ENCODE measurements around the gene N4BP2.
"Not testable (repeated sequence)": the region's sequence is repeated elsewhere in the genome, so short reads cannot be mapped to it uniquely, and the experiment has no call there.

The N4BP2 gene

DNA sequence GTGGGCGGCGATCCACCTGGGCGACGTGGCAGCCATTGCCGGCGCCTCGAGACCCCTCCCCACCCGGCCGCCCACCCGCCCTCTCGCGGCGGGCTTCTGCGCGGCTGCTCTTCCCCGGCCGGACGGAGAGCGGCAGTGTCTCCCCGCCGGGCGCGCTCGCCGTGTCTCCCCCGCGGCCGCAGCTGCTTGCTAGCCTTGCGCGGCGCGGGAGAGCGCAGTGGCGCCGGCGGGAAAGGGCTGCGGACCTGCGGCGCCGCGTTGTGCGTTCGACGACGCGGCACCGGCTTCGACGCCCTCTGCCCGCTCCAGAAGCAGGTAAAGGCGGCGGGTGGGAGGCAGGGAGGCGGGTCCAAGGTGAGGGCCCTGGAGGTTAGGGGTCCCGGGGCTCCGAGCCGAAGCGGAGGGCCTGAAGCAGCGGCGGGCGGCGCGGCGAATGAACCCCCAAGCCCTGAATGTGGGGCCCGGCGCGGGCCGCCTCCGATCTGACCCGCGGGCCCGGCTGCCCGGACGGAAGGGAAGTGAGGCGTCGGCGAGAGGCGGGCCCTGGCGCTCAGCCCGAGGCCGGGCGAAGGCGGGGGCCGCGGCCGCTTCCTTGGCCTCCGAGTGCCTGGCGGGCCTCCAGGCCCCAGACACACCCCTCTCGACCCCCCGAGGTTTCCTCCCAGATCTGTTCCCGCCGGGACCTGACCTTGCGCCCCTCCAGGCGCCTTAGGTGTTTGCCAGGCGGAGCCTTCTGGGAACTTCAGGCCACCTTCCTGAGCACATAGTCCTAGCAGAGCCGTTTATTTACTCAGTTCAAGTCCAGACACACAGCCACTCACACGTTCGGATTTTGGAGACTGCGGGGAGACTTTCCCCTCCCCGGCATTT lies at the start of gene N4BP2:
Gene N4BP2 (plus strand): TSS at position 135 of the 870 bp plus-strand sequence. CDS start 40,491 bp downstream, outside the sequence.
- peak; percentile 55 for DNase-seq (ENCODE audit: low read depth)

DNA sequence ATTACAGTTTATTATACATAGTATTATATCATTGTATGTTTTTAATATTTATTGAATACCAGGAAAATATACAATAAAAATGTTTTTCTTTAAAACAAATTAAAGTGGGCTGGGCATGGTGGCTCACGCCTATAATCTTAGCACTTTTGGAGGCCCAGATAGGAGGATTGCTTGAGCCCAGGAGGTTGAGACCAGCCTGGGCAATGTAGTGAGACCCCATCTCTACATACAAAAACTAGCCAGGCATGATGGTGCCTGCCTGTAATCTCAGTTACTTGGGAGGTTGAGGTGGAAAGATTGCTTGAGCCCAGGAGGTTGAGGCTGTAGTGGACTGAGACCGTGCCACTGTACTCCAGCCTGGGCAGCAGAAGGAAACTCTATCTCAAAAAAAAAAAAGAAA lies 40.6 kb upstream of the N4BP2 start:
- DNase-seq (ENCODE audit: low read depth): no peak

DNA sequence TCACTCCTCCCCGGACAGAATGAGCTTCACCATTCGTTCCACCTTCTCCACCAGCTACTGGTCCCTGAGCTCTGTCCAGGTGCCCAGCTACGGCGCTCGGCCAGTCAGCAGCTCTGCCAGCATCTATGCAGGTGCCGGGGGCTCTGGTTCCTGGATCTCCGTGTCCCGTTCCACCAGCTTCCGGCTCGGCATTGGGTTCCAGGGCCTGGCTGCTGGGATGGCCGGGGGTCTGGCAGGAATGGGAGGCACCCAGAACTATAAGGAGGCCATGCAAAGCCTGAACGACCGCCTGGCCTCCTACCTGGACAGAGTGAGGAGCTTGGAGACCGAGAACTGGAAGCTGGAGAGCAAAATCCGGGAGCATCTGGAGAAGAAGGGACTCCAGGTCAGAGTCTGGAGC lies 36.4 kb upstream of the N4BP2 start:
- DNase-seq (ENCODE audit: low read depth): no peak

DNA sequence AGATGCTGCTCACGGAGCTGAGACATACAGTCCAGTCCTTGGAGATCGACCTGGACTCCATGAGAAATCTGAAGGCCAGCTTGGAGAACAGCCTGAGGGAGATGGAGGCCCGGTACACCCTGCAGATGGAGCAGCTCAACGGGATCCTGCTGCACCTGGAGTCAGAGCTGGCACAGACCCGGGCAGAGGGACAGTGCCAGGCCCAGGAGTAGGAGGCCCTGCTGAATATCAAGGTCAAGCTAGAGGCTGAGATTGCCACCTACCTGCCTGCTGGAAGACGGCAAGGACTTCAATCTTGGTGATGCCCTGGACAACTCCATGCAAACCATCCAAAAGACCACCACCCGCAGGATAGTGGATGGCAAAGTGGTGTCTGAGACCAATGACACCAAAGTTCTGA lies 35.5 kb upstream of the N4BP2 start:
- DNase-seq (ENCODE audit: low read depth): not testable (repeated sequence)

DNA sequence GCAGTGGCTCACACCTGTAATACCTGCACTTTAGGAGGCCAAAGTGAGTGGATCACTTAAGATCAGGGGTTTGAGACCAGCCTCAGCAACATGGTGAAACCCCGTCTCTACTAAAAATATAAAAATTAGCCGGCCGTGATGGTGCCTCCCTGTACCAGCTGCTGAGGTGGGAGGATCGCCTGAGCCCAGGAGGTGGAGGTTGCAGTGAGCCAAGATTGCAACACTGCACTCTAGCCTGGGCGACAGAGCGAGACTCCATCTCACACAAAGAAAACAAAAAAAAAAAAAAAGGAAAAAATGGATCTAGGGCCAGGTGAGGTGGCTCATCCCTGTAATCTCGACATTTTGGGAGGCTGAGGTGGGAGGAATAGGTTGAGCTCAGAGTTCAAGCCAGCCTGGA lies 32.6 kb upstream of the N4BP2 start:
- not testable (repeated sequence) for DNase-seq (ENCODE audit: low read depth)

DNA sequence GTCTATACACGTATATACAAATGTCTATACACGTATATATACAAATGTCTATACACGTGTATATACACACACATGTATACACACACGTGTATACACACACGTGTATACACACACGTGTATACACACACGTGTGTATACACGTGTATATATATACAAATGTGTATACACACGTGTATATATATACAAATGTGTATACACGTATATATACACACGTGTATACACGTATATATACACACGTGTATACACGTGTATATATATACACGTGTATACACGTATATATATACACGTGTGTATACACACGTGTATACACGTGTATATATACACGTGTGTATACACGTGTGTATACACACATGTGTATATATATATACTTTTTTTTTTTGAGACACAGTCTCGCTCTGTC lies 23.9 kb upstream of the N4BP2 start:
- no peak for DNase-seq (ENCODE audit: low read depth)

DNA sequence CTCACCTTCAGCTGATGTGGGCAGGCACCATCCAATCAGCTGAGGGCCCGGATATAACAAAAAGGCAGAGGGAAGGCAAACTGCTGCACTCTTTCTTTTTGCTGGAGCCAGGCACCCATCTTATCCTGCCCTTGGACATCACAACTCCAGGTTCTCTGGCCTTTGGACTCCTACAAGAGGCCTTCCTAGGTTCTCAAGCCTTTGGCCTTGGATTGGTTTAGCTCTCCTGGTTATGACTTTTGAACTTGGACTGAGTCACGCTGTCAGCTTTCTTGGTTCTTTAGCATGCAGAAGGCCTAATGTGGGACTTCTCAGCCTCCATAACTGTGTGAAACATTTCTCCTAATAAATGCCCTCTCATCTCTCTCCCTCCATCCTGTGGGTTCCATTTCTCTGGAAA lies 23.0 kb upstream of the N4BP2 start:
- DNase-seq (ENCODE audit: low read depth): no peak

DNA sequence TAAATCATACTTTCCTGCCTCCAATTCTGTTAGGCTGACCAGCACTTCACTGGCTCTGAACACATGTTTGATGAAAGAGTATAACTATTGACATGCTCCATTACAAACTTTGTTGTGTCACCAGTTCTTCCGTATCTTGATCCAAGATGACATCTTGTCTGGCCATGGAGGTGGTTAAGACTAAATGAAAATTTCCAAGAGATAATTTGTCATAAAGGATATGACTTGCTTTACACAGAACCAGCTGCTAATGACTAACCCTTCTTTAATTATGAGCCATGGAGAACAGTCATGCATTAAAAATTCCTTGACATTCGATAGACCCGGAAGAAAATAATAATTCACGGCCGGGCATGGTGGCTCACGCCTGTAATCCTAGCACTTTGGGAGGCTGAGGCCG lies 17.7 kb upstream of the N4BP2 start:
- peak; percentile 74 for DNase-seq (ENCODE audit: low read depth)

DNA sequence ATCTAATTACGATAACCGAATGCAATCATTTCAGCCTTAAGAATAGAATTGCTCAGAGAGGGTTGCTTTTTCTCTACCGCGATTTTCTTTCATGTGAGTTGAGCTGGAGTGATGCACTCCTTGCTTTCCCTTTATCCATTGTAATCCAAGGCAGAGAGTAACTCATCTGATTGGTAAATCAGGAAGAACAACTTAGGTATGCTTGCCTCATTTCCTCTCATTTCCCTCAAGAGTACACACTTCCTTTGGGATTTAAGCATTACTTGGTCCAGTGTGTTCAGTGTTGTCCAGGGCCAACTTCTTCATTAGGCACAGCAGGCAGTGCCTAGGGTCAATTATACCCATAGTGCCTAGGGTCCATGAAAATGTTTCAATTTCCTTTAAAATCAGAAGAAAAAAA lies 15.7 kb upstream of the N4BP2 start:
- DNase-seq (ENCODE audit: low read depth): no peak

DNA sequence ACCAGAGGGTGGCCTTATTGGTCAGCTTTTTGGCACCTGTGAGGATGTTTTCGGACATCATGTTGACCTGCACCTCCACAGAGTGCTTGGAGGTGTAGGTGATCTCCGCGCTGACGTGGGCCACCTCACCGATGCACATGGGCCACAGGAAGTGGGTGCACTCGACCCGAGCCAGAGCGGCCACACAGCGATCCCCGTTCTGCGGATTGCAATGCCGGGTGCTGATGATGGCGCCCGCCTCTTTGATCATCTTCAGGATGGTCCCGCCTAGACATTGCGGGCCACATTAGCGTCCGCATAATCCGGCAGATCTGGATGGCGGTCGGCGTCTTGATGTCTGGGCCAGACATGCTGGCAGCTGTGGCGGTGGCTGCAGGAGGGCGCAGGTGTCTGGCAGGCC lies 12.9 kb upstream of the N4BP2 start:
- DNase-seq (ENCODE audit: low read depth): no peak

DNA sequence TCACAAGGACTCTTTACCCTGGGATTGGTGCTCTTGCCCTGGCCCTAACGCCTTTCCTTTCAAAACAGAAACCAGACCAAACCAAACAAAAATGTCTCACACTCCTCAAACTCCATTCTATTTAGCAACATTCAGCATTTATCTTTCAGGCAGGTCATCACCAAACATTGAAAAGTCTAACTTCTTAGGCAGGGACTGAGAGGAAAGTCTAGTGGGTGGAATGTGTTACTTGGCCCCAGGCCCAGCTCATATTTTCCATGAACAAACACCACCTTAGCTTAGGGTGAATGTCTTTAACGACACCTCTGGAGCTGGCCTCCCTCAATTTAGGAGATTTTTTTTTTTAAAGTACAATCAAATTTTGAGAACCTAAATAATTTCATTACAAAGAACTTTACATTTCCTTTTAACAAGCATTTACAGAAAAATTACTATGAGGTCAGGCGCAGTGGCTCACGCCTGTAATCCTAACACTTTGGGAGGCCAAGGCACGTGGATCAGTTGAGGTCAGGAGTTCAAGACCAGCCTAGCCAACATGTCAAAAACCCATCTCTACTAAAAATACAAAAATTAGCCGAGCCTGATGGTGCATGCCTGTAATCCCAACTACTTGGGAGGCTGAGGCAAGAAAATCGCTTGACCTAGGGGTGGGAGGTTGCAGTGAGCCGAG lies 10.2 kb upstream of the N4BP2 start:
- DNase-seq (ENCODE audit: low read depth): no peak

DNA sequence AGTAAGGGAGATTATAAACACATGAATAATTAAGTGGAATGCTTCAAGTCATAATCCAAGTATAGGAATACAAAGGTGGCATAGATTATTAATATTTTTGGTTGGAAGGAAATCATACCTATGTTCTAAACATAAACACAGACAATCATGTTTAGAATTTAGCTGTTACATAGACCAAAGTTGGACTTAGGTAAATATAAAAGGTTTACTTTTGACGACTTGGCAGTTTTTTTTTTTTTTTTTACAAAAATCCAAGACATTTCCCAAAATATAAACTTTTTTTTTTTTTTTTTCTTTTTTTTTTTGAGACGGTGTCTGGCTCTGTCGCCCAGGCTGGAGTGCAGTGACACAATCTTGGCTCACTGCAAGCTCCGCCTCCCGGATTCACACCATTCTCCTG lies 3.5 kb upstream of the N4BP2 start:
- DNase-seq (ENCODE audit: low read depth): no peak

DNA sequence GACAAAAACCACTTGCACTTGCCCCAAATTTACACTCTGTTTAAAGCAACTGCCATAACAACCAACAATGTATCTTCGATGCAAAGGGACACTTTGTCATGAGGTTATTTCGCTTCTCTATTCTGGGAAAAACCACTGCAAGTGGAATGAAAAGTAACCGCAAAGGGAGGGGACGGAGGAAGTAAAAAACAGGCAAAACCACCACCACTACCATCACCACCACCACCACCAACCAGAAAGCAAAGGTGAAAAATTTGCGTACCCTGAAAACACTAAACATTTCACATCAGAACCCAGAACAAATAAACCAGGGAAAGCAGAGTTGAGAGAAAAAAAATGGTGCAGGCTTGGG lies 1.2 kb upstream of the N4BP2 start:
- DNase-seq (ENCODE audit: low read depth): no peak

DNA sequence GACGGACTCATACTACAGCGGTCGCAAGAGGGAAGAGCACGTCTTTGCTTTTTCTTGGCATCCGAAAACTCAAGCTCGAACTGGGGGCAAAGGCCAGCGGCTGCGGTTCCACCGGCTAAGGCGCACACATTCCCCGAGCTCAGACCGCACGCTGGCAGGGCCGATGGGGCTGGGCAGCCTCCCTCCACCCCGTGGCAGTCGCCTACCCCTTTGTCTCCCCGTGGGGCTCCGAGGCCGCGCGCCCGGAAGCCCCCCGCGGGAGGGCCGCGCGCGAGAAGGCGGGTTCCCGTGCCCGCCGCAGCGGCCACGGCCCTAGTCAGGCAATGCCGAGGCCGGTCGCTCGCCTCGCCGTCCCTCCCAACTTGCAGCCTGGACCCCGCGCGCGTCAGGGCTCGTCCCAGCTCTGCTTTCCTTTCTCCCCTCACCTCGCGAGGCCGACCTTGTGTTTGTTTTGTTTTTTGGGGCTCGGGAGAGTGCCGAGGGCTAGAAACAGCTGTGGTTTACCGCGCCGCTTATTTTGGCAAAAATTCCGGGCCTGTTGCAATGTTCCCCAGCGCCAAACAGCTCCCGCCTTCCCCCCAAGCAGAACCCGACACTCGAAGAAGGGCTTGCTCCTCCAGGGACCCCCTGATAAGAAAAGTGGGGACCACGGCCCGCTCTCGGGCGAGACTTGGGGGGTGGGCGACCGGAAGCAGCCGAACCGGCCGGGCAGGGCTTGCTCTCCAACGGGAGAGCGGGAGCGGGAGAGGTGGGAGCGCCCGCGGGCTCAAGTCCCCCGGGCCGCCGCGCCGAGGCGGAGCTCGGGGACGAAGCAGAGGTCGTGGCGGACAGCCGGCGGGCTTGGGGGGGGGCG lies 561 bp upstream of the N4BP2 start:
- peak; percentile 60 for DNase-seq (ENCODE audit: low read depth)

DNA sequence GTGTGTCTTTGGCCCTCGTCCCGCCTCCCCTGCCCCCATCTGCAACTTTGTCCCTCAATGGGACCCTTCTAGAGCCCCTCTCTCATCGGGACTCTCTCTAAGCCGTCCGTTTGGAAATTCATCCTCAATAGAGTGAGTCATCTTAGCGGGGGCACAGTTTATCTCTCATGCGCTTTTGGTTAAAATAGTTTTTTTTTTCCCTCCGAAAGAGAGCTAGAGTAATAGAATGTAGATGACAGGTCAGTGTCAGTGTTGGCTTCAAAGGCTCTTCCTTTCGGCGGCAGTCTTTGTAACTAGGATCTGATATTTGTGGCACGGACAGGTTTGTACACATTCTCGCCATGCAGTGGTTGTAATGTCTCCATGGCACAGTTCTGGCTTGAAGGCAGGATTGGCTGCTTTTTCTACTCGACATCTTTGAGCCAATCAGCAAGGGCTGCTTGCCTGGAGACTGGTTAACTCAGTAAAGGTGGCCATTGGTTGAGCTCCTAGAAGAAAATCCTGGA lies 989 bp downstream of the N4BP2 start:
- peak; percentile 85 for DNase-seq (ENCODE audit: low read depth)

DNA sequence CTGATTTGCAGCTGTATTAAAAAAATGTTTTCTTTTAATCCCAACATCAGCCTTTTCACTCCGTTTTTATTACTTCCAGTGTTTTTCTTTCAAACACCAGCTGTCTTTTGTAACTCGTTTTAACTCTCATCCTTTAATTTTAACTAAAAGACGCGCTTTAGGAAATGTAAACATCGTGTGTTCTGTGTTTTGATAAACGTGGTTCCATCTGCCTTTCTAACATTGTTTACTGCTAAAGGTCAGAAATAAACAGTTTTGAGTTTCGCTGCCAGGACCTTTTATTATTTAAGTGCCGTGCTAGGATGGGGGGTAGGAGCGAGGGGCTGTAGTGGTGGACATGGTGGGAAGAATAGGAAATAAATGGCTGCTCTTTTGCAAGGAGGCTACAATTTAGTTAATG lies 1.5 kb downstream of the N4BP2 start:
- DNase-seq (ENCODE audit: low read depth): no peak

DNA sequence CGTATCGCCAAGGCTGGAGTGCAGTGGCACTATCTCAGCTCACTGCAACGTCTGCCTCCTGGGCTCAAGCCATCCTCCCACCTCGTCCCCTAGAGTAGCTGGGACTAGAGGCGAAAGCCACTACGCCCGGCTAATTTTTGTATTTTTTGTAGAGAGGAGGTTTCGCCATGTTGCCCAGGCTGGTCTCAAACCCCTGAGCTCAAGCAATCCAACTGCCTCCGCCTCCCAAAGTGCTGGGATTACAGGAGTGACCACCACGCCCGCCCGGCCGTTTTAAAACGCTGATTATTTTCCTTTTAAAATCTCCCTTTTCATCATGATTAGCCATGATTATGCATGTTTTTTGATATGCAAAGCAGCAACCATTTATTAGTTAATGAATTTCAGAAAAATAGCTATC lies 2.2 kb downstream of the N4BP2 start:
- no peak for DNase-seq (ENCODE audit: low read depth)

DNA sequence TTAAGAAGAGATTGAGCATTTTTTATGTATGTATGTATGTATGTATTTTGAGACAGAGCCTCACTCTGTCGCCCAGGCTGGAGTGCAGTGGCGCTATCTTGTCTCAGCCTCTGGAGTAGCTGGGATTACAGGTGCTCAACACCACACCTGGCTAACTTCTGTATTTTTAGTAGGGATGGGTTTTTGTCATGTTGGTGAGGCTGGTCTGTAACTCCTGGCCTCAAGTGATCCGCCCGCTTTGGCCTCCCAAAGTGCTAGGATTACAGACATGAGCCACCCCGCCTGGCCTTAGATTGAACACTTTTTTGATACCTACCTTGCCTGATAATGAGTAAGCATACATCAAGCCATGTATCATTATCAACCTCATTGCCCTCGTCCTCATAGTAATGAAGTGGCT lies 2.7 kb downstream of the N4BP2 start:
- no peak for DNase-seq (ENCODE audit: low read depth)

DNA sequence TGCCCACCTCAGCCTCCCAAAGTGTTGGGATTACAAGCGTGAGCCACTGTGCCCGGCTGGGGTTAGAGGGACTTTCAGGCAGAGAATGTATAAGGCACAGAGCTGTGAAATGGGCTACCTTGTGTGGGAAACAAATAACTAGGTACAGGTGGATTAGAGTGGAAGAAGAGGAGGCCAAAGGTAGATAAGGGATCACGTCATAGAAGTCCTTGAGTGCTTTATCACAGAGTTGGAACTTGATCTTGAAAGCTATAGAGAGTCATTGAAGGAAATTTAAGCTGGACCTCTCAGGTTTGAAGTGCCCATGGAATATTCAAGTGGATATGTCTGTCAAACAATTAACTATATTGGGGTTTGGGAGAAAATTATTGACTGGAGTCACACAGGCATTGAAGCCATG lies 8.4 kb downstream of the N4BP2 start:
- no peak for DNase-seq (ENCODE audit: low read depth)

DNA sequence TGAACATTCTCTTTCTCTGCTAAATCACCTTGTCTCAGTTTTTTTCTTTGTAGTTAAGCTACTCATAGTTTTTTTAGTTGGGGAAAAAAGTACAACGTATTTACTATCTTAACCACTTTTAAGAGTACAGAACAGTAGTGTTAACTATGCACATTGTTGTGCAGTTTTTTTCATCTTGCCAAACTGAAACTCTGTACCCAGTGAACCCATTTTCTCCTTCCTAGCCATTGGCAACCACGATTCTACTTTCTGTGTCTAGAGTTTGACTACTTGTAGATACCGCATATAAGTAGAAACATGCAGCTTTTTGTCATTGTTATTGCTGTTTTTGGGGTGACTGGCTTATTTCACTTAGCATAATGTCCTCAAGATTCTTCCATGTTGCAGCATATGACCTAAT lies 10.0 kb downstream of the N4BP2 start:
- no peak for DNase-seq (ENCODE audit: low read depth)

DNA sequence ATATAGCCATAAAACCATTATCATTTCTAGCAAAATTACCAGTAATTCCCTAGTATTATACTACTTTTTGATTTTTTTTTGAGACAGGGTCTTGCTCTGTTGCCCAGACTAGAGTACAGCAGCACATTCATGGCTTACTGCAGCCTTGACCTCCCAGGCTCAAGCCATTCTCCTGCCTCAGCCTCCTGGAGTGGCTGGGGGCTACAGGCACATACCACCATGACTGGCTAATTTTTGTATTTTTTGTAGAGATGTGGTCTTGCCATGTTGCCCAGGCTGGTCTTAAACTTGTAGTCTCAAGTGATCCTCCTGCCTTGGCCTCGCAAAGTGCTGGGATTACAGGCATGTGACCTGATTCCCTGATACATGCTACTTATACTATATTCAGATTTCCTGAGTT lies 13.7 kb downstream of the N4BP2 start:
- DNase-seq (ENCODE audit: low read depth): no peak

DNA sequence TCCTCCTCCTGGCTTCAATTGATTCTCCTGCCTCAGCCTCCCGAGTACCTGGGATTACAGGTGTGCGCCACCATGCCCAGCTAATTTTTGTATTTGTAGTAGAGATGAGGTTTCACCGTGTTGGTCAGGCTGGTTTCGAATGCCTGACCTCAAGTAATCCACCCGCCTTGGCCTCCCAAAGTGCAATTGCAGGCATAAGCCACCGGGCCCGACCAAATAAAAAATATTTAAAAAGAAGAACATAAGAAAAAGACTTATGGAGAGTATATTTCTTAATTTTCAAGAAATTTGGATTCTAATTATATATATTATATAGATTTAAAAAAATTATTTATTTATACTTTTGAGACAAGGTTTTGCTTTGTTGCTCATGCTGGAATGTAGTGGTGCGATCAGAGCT lies 29.8 kb downstream of the N4BP2 start:
- no peak for DNase-seq (ENCODE audit: low read depth)

Data from HS-5 (cell line).